Neural cell (in vitro differentiated cells): ENCODE measurements around the gene RMI2. TPM values are rescaled to one million over a fixed set of nuclear protein-coding genes. Genes with fewer than 3 reads are reported as not detected.

Experiments used
- H2AFZ ChIP-seq: fragments of 200-600, 300-800 bp; sonication (generic), shearing (Covaris generic); 2 replicates; pipeline ENCODE4 v1.6.0; 2014; ENCODE audit warnings: low read depth, mild to moderate bottlenecking, antibody characterized with exemption, low read length, moderate library complexity
- H3F3A ChIP-seq: fragments of 200-600 bp; shearing (Covaris generic); 2 replicates; pipeline ENCODE4 v1.6.1; 2016; ENCODE audit warnings: mild to moderate bottlenecking, moderate library complexity, mixed read lengths, antibody characterized with exemption, low read length; ENCODE audit not compliant: insufficient read depth, poor library complexity, severe bottlenecking
- H3K27ac ChIP-seq: fragments of 200-600, 300-800 bp; sonication (generic), shearing (Covaris generic); 2 replicates; pipeline ENCODE4 v1.5.1; 2014; ENCODE audit warnings: mild to moderate bottlenecking, low read length, moderate library complexity
- H3K27me3 ChIP-seq: fragments of 300-800, 200-600 bp; sonication (generic), shearing (Covaris generic); 2 replicates; pipeline ENCODE4 v1.6.0; 2014; ENCODE audit warnings: mild to moderate bottlenecking, low read depth, low read length, moderate library complexity; ENCODE audit not compliant: insufficient read depth
- H3K36me3 ChIP-seq: fragments of 300-800, 200-600 bp; sonication (generic), shearing (Covaris generic); 2 replicates; pipeline ENCODE4 v1.5.1; 2014; ENCODE audit warnings: mild to moderate bottlenecking, antibody characterized with exemption, low read length, moderate library complexity; ENCODE audit not compliant: insufficient read depth
- H3K4me2 ChIP-seq: fragments of 300-800, 200-600 bp; sonication (generic), shearing (Covaris generic); 2 replicates; pipeline ENCODE4 v1.6.0; 2014; ENCODE audit warnings: mild to moderate bottlenecking, low read length
- H3K4me3 ChIP-seq: fragments of 300-800, 200-600 bp; sonication (generic), shearing (Covaris generic); 2 replicates; pipeline ENCODE4 v1.5.1; 2014; ENCODE audit warnings: mild to moderate bottlenecking, low read length, moderate library complexity
- H3K79me2 ChIP-seq: fragments of 200-600 bp; shearing (Covaris generic); replicated peaks from 2 replicates; pipeline ENCODE4 v1.6.0; 2014; ENCODE audit warnings: mild to moderate bottlenecking, low read length, moderate library complexity; ENCODE audit not compliant: insufficient read depth
- H3K9ac ChIP-seq: fragments of 300-800, 200-600 bp; sonication (generic), shearing (Covaris generic); 2 replicates; pipeline ENCODE4 v1.6.1; 2016; ENCODE audit warnings: mild to moderate bottlenecking, low read length, mixed read lengths
- H3K9me2 ChIP-seq: fragments of 200-600 bp; shearing (Covaris generic); 2 replicates; pipeline ENCODE4 v1.6.1; 2016; ENCODE audit warnings: mild to moderate bottlenecking, low read length, mixed read lengths; ENCODE audit not compliant: insufficient read depth
- H3K9me3 ChIP-seq: fragments of 200-600, 300-800 bp; sonication (generic), shearing (Covaris generic); 2 replicates; pipeline ENCODE4 v1.6.1; 2016; ENCODE audit warnings: mild to moderate bottlenecking, mixed run types, low read length, moderate library complexity, mixed read lengths
- H4K20me1 ChIP-seq: fragments of 200-600 bp; shearing (Covaris generic); 2 replicates; pipeline ENCODE4 v1.6.1; 2016; ENCODE audit warnings: mild to moderate bottlenecking, mixed run types; ENCODE audit not compliant: insufficient read depth
- EP300 ChIP-seq: fragments of 450-650 bp; conservative IDR thresholded peaks from 2 replicates; pipeline ENCODE4 v1.6.1; 2014; ENCODE audit warnings: antibody characterized with exemption, mild to moderate bottlenecking, moderate library complexity; ENCODE audit not compliant: poor library complexity, severe bottlenecking
- EZH2 ChIP-seq: fragments of 200-600, 300-800 bp; shearing (Covaris generic), sonication (generic); IDR thresholded peaks from 2 replicates; pipeline ENCODE4 v1.6.1; 2014; ENCODE audit warnings: antibody characterized with exemption, low read length, borderline replicate concordance, mild to moderate bottlenecking; ENCODE audit not compliant: insufficient read depth, poor library complexity, severe bottlenecking
- MXI1 ChIP-seq: fragments of 450-650 bp; conservative IDR thresholded peaks from 2 replicates; pipeline ENCODE4 v1.6.1; 2014; ENCODE audit warnings: antibody characterized with exemption, mild to moderate bottlenecking; ENCODE audit not compliant: poor library complexity, severe bottlenecking
- POLR2AphosphoS5 ChIP-seq: IDR thresholded peaks from 2 replicates; pipeline ENCODE4 v1.6.1; 2012
- RAD21 ChIP-seq: fragments of 450-650 bp; conservative IDR thresholded peaks from 2 replicates; pipeline ENCODE4 v1.6.1; 2014; ENCODE audit warnings: antibody characterized with exemption, mild to moderate bottlenecking, moderate library complexity
- SMC3 ChIP-seq: fragments of 450-650 bp; conservative IDR thresholded peaks from 2 replicates; pipeline ENCODE4 v1.6.1; 2014; ENCODE audit warnings: antibody characterized with exemption, mild to moderate bottlenecking, moderate library complexity; ENCODE audit not compliant: poor library complexity
- TAF1 ChIP-seq: IDR thresholded peaks from 2 replicates; pipeline ENCODE4 v1.6.1; 2012; ENCODE audit warnings: low read depth
- polyA plus RNA-seq: library from polyadenylated mRNA; depleted of rRNA; stranded (reverse); fragments of >200 nt; gene quantifications from 2 replicates; pipeline ENCODE4 v1.2.3, GENCODE V29; 2014
- TF ChIP-seq, protein P1 (sequence below): IDR thresholded peaks from 2 replicates; pipeline ENCODE4 v1.6.1; 2012; ENCODE audit warnings: borderline replicate concordance
- TF ChIP-seq, protein P2 (sequence below): fragments of 450-650 bp; IDR thresholded peaks from 2 replicates; pipeline ENCODE4 v1.5.1; 2014; ENCODE audit warnings: antibody characterized with exemption, mild to moderate bottlenecking, moderate library complexity; ENCODE audit not compliant: poor library complexity, severe bottlenecking

RMI2 gene
- polyA plus RNA-seq, 1 donor from 2014 or later, result 0.48 TPM

DNA sequence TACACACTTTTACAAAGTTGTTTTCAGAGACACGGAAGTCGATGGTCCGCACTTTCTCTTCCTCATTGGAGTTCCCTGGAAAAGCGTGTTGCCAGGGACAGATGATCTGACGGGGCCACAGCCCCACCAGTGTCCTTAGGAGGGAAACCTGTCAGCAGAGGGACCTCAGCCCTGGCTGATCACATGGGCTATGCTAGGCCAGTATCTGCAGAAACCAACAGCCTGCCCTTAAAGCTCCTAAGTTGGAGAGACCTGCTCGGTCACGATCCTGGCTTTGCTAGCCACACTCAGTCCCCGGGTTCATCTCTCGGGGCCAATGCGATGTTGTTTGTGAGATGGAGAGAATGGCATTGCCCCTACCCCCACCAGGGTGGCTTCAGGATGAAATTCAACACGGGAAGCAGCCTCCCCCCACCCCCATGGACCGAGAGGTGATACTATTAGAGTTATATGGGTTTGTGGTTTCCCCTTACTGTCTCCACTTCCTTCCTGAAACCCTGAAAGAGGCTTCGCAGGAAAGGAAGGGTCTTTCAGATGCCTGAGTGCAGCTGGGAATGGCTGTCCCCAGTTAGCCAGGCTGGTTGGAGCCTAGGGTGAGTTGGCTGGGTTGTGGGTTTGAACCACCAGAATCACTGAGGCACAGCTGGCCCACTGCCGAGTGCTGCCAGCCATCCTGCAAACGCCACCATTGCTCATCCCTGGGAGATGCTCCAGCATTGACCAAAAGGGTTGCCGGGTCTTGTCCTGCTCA lies 16.6 kb downstream of the RMI2 start:
- Histone ChIP-seq H3K9me3 (no peaks in the 10 kb centered on the region), H2AFZ (no peak overlapping the region), H3K27me3 (no peaks in the 10 kb centered on the region), H3K9ac (no peak overlapping the region), H3K4me2 (no peak overlapping the region), H3K36me3 (no peaks in the 10 kb centered on the region), H3K4me3 (no peak overlapping the region), H3K9me2 (no peaks in the 10 kb centered on the region), H4K20me1 (no peaks in the 10 kb centered on the region), H3K79me2 (no peaks in the 10 kb centered on the region), H3F3A (no peaks in the 10 kb centered on the region), H3K27ac (no peak overlapping the region)
- no peak for TF ChIP-seq MXI1
- TF ChIP-seq, protein P1, sequence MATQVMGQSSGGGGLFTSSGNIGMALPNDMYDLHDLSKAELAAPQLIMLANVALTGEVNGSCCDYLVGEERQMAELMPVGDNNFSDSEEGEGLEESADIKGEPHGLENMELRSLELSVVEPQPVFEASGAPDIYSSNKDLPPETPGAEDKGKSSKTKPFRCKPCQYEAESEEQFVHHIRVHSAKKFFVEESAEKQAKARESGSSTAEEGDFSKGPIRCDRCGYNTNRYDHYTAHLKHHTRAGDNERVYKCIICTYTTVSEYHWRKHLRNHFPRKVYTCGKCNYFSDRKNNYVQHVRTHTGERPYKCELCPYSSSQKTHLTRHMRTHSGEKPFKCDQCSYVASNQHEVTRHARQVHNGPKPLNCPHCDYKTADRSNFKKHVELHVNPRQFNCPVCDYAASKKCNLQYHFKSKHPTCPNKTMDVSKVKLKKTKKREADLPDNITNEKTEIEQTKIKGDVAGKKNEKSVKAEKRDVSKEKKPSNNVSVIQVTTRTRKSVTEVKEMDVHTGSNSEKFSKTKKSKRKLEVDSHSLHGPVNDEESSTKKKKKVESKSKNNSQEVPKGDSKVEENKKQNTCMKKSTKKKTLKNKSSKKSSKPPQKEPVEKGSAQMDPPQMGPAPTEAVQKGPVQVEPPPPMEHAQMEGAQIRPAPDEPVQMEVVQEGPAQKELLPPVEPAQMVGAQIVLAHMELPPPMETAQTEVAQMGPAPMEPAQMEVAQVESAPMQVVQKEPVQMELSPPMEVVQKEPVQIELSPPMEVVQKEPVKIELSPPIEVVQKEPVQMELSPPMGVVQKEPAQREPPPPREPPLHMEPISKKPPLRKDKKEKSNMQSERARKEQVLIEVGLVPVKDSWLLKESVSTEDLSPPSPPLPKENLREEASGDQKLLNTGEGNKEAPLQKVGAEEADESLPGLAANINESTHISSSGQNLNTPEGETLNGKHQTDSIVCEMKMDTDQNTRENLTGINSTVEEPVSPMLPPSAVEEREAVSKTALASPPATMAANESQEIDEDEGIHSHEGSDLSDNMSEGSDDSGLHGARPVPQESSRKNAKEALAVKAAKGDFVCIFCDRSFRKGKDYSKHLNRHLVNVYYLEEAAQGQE, result no peak
- TF ChIP-seq EZH2, result no peak
- TF ChIP-seq RAD21, result no peak

DNA sequence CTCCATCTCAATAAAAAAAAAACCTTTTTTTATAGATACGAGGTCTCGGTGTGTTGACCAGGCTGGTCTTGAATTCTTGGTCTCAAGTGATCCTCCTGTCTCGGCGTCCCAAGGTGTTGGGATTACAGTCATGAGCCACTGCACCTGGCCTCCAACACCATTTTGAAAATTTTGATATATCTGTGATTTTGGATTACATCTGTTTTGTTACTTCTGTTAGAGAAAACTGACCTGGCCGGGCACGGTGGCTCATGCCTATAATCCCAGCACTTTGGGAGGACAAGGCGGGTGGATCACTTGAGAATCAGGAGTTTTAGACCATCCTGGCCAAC lies 18.6 kb downstream of the RMI2 start:
- H2AFZ ChIP-seq, result no peak overlapping the region
- no peak overlapping the region for H3K27ac ChIP-seq
- H3K9ac ChIP-seq, result no peak overlapping the region
- H3K4me3 ChIP-seq, result no peak overlapping the region
- no peaks in the 10 kb centered on the region for H3K79me2 ChIP-seq
- no peaks in the 10 kb centered on the region for H3K36me3 ChIP-seq
- H3K9me2 ChIP-seq, result no peaks in the 10 kb centered on the region
- TF ChIP-seq, protein P2, sequence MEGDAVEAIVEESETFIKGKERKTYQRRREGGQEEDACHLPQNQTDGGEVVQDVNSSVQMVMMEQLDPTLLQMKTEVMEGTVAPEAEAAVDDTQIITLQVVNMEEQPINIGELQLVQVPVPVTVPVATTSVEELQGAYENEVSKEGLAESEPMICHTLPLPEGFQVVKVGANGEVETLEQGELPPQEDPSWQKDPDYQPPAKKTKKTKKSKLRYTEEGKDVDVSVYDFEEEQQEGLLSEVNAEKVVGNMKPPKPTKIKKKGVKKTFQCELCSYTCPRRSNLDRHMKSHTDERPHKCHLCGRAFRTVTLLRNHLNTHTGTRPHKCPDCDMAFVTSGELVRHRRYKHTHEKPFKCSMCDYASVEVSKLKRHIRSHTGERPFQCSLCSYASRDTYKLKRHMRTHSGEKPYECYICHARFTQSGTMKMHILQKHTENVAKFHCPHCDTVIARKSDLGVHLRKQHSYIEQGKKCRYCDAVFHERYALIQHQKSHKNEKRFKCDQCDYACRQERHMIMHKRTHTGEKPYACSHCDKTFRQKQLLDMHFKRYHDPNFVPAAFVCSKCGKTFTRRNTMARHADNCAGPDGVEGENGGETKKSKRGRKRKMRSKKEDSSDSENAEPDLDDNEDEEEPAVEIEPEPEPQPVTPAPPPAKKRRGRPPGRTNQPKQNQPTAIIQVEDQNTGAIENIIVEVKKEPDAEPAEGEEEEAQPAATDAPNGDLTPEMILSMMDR, result no peak
- H3K4me2 ChIP-seq, result no peak overlapping the region
- no peaks in the 10 kb centered on the region for H3K27me3 ChIP-seq
- no peaks in the 10 kb centered on the region for H4K20me1 ChIP-seq
- no peaks in the 10 kb centered on the region for H3K9me3 ChIP-seq
- no peaks in the 10 kb centered on the region for H3F3A ChIP-seq

DNA sequence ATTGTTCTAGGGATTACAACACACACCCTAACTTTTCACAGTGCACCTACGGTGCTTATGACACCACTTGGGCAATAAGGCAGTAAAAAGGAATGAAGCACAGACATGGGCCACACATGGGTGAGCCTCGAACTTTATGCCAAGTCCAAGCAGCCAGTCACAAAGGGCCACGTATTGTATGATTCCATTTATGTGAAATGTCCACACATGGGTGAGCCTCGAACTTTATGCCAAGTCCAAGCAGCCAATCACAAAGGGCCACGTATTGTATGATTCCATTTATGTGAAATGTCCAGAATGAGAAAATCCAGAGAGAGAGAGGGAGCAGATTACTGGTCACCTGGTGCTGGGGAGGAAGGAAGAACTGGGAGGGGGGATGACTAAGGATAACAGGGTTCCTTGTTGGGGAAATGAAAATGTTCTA lies 22.2 kb downstream of the RMI2 start:
- Histone ChIP-seq H3K9me2 (no peaks in the 10 kb centered on the region), H3K9me3 (no peaks in the 10 kb centered on the region), H3K4me2 (no peak overlapping the region), H3K79me2 (no peaks in the 10 kb centered on the region), H3K27me3 (no peaks in the 10 kb centered on the region), H4K20me1 (no peaks in the 10 kb centered on the region), H3K9ac (no peak overlapping the region), H3K27ac (no peak overlapping the region), H2AFZ (no peak overlapping the region), H3F3A (no peaks in the 10 kb centered on the region), H3K4me3 (no peak overlapping the region), H3K36me3 (no peaks in the 10 kb centered on the region)
- no peak for TF ChIP-seq EZH2
- TF ChIP-seq, protein P2, result no peak
- TF ChIP-seq, protein P1, result no peak
- no peak for TF ChIP-seq MXI1
- TF ChIP-seq POLR2AphosphoS5, result no peak
- TF ChIP-seq RAD21, result no peak
- TF ChIP-seq TAF1, result no peak
- TF ChIP-seq EP300, result no peak
- no peak for TF ChIP-seq SMC3
